OCI-M2 (cell line): ENCODE data around the gene ACYP1.

Source experiments
- DNase-seq: peaks from one replicate; lab custom pipeline; 2025; ENCODE audit not compliant: unreplicated experiment; lab: John Stamatoyannopoulos, UW

The ACYP1 gene

DNA sequence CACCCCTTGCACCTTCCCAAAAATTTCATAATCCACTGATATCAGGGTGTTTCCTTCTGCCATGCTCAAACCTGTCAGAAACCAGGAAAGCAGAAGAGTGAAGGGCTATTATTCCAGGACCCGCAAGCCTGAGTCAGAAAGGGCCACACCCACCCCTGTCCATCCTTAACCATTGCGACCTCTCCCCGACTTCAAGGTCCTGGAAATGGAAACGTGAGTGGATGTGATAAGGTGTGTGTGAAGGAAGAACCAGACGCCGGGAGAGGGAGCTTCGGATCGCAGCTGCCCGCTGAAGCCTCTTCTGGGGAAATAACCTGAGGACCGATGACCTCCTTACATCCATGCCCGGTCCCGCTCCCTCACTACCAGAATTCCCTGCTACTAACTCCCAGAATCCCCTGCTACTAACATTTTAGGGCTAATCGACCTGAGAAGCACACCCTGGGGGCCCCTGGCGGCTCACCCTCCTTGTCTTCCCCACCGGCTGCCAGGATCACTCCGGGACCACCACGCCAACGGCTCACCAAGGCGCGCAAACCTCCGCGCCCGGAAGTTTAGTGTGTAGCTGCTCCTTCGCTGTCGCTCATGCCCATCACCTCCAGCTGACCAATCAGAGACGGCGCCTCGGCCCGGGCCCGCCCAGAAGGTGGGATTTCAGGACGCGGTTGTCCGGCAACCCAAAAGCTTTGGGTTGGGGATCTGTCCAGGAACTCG, at the start of gene ACYP1:
TSS of gene ACYP1 (minus strand) at position 534 of the 714 bp plus-strand sequence. CDS start at position 63, 471 bp downstream.
- DNase-seq: peak; percentile 78

DNA sequence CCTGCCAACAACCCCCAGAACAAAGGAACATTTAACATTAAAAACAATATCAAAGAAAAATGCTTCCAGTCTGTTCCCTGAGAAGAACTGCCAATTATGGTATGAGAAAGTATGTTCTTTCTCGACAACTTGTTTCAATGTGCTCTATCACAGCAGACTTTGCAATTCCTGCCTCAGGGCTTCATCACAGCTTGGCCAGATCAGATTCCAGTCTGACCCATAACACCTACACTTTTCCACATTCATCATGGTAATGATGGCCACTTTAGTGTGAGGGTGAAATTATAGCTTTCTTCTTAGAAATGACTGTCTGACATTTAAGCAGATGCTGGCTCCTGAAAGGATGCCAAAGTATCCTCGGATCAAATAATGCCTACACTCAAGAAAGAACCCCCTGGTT, 46.1 kb upstream of the ACYP1 start:
- DNase-seq: no peak

DNA sequence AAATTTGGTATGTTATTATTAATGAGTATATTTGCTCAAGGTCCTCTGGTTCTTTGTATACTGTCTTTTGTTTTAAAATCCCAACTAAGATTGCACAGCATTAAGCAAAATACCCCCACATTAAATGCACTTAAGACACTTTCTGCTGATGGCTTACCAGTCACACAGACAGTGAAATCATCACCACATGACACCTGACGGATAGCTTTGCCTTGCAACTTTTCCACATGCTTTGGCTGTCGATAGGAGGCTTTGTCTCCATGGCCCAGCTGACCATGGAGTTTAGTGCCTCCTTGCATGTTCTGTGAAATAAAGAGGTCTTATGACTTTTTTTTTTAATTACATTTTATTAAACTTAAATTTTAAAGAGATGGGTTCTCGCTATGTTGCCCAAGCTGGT, 43.4 kb upstream of the ACYP1 start:
- no peak for DNase-seq

DNA sequence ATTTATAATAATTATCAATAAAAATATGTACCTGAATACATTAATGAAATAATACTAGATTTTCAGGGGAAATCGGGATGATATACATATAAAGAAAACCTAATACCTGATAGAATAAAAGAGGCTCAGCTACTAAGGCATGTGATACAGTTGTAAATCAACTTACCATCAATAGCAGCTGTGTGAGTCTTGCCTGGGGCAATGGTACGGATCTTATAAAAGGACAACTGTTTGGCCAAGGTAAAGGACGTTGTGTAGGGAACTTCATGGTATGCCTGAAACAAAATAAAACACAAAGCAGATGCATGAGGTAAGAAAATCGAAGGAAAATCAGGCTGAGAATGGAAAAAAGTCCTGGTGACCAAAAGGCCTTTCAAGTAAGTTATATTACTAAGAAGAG, 37.7 kb upstream of the ACYP1 start:
- DNase-seq: no peak

- DNase-seq: no peak
Observed at GRCh38 chr14:75098682-75099081, 34.9 kb upstream of the ACYP1 start.

GRCh38 chr14:75098212-75098611, 34.4 kb upstream of the ACYP1 start:
- no peak for DNase-seq

- DNase-seq: no peak
Observed at GRCh38 chr14:75096959-75097358, 33.1 kb upstream of the ACYP1 start.

GRCh38 chr14:75095690-75096089, 31.9 kb upstream of the ACYP1 start:
- no peak for DNase-seq

DNA sequence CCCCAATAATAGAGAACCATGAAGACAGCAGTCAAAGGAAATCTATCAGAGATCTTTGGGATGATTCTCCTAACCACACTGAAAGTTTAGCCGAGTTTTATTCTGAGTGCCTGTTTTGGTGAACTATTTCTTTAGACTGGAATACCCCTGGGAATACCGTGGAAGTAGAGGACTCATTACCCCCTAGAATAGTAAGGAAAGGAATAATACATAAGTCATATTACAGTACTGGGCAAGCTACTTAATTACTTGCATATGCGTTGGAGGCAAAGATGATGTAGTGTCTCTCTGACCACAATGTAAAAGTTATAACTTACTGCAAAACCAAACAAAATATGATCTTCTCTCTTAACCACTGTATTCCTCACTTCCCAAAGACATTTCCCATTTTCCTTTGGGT, 31.1 kb upstream of the ACYP1 start:
- no peak for DNase-seq

DNA sequence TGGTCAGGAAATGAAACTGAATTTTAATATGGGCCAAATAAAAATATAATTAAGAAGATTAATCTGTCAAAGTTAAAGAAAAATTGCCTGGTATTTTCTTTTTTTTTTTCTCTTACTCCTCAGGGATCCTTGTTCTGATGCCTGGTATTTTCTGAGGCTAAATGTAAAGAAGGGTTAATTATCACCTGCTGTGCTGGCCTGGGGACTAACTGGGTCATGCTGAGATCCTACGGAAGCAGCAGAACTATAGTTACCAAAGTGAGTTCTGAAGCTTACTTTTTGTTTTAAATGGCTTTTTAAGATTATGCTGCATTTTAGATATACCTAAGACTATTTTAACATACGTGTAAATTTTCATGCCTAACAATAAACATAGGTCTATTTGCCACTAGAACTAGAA, 28.9 kb upstream of the ACYP1 start:
- DNase-seq: no peak

- DNase-seq: no peak
Observed at GRCh38 chr14:75091251-75091650, 27.4 kb upstream of the ACYP1 start.

DNA sequence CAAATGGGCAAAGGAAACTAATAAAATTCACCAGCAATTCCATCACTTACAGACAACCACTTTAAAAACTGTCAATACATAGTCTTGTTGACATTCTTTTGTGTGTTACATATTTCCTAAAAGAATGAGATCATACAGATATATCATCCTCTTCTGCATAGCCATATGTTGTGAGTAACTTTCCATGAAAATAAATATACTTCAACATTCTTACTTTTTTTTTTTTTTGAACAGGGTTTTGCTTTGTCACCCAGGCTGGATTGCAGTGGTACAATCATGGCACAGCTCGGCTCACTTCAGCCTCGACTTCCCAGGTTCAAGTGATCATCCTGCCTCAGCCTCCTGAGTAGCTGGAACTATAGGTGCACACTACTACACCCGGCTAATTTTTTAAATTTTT, 26.5 kb upstream of the ACYP1 start:
- DNase-seq: no peak

GRCh38 chr14:75088566-75089373, 24.9 kb upstream of the ACYP1 start:
- no peak for DNase-seq

DNA sequence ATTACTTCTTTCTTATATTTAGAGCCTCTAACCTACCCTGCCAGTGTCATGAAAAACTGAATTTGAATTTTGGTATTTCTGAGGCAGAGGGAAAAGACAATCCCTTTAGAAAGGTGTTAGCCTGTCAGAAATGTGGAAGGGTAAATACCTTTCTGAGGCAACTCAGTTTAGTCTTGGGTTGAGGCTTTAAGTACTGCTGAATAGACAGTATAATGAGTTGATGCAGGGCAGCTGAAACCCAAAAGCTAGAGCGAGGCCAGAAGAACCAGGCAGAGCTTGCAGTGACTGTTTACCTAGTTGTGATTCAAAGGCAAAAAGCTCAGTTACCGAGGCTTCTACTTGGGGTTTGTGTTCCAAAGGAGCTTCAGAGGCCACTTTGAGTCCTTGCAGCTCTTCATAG, 24.3 kb upstream of the ACYP1 start:
- no peak for DNase-seq

DNA sequence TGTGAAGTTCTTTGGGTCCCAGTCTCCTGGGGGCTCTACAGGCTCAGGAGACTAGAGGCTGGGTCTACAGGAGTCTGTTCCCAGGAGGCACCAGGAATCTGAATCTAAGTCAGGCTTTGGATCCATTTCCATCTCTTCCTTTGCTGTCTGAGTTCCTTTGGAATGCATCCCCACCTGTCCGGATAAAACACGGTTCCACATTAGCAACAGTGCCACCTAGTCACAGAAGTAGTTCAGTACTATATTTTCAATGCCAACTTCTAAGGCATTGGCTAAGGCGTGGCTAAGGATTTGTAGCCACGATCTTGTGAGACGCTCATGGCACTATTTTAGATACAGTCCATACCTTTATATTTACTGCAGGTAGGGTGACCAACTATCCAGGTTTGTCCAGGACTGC, 20.7 kb upstream of the ACYP1 start:
- DNase-seq: no peak

- no peak for DNase-seq
Observed at GRCh38 chr14:75083271-75083670, 19.4 kb upstream of the ACYP1 start.

GRCh38 chr14:75081660-75082229, 17.9 kb upstream of the ACYP1 start:
- no peak for DNase-seq

DNA sequence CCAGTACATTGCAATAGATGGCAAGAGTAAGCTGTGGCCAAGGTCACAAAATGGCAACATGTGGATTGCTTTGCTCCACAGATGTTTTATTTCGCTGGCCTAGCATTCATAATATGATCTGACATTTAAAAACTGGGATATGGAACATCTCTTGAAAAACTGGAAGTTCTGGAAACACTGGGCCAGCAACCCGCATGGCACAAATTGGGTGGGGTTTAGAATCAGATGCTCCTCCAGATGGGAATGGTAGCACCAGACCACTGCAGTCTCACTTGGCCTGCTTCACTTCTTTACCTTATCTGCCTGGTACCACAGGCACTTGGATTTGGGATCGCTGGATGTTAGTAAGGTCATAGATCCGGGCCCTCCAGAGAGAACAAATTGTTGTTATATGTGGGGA, 15.7 kb upstream of the ACYP1 start:
- DNase-seq: no peak

DNA sequence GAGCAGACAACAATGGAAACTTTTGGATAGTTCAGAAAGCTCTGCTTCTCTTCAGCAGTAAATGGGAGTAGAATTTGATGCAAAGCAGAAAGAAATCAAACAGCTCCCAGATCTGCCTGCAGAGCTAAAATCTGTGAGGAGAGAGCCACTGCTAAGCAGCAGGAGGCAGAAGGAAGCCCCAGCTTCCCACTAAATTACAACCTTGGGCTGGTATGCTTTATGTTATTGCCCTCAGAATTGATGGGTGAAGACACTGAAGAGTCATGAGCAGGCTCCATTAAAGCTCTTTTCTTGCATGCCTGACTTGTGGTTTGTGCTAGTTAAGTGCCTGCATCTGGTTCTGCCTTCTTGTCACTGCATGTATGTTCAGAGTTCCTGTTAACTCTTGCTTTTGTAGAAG, 14.0 kb upstream of the ACYP1 start:
- DNase-seq: no peak

GRCh38 chr14:75070383-75070782, 6.6 kb upstream of the ACYP1 start:
- DNase-seq: no peak

DNA sequence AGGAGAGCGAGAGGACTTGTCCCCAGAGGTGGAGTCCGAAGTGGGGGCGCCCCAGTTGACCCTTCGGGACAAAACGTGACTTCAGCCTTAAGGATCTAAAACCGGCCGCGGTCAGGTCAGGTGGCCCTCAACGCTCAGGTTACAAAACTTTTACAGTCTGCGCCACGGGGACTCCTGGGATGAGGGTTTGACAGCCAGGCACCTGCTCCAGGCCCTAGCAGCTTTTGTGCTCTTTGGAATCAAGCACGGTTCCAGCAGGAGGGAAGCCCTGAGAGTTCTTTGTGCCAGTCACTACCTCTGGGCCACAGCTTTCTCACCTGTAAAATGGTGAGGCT, 6.0 kb upstream of the ACYP1 start:
- DNase-seq: no peak

GRCh38 chr14:75069121-75069810, 5.4 kb upstream of the ACYP1 start, which contains the start of gene ZC2HC1C:
ZC2HC1C (plus strand) TSS chr14:75069641; CDS start chr14:75070574, 933 bp downstream.
- no peak for DNase-seq
